ENCODE data around the gene TTLL8.

DNA sequence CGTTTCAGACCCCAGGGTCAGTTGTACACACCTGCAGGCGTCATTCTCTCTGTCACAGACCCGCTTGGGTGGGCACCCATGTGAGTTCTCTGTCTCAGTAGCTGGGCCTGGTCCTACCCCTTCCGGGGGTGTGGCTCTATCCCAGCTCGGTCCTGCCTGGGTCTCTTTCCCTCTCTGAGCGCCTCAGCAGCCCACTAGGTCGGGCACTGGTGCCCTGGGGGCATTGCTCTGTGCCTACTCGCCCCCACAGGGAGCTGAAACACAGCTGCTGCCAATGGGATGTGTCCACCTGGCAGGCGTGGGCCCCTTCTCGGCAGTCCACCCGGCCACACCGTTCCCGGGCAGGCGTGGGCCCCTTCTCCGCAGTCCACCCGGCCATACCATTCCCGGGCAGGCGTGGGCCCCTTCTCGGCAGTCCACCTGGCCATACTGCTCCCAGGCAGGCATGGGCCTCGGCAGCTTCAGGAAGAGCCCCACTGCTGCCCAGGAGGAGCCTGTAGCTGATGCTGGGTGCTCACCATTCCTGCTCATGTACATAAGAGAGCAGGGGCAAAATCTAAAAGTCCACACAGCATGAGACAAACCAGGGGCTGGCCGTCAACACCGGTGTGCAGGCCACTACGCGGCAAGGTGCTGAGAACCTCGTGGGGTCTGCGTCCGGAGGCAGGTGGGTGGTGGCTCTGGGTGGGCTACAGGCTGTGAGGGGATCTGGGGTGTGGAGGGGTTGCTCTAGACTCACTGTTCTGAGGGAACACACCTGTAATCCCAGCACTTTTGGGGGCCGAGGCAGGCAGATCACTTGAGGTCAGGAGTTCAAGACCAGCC is 14.8 kb upstream of the TTLL8 start:
- TF ChIP-seq SUZ12 (IDR thresholded peaks at IDR 0.05), result no peak
- no peak for TF ChIP-seq FOXK2 (IDR thresholded peaks at IDR 0.05)
- no peak for TF ChIP-seq TARDBP (IDR thresholded peaks at IDR 0.05)
- no peak for TF ChIP-seq LEF1 (IDR thresholded peaks at IDR 0.05; ENCODE audit: borderline replicate concordance)
- no peak for TF ChIP-seq SP1 (IDR thresholded peaks at IDR 0.05)
- TF ChIP-seq HDGF (IDR thresholded peaks at IDR 0.05; ENCODE audit: borderline replicate concordance), result no peak
- TF ChIP-seq ELF4 (IDR thresholded peaks at IDR 0.05), result no peak
